Osteoblast (primary cell): ENCODE data around the gene PRKAR2B. TPM values are rescaled to one million over a fixed set of nuclear protein-coding genes. Genes with fewer than 3 reads are reported as not detected.
A peak's percentile ranks its signal among the peaks of the same experiment; 100 is the strongest.
"Not testable (repeated sequence)": the region's sequence is repeated elsewhere in the genome, so short reads cannot be mapped to it uniquely, and the experiment has no call there.

Experiments used
- DNase-seq: peaks from one replicate; pipeline ENCODE4 v3.0.0; 2011; ENCODE audit warnings: low spot score, mixed read lengths; ENCODE audit not compliant: insufficient read length; ENCODE audit errors: missing footprints
- H2AFZ ChIP-seq: 2 replicates; pipeline ENCODE4 v1.6.0; 2011; ENCODE audit warnings: mild to moderate bottlenecking, low read length
- H3K27ac ChIP-seq: 2 replicates; pipeline ENCODE4 v1.5.1; 2011; ENCODE audit warnings: mild to moderate bottlenecking, low read depth, low read length, moderate library complexity
- H3K27me3 ChIP-seq: 2 replicates; pipeline ENCODE4 v1.6.0; 2012; ENCODE audit warnings: mild to moderate bottlenecking, control low read depth, inconsistent platforms, low read length, moderate library complexity; ENCODE audit not compliant: insufficient read depth
- H3K36me3 ChIP-seq: 2 replicates; pipeline ENCODE4 v1.5.1; 2011; ENCODE audit warnings: mild to moderate bottlenecking, low read length, control low read depth, moderate library complexity; ENCODE audit not compliant: insufficient read depth
- H3K4me1 ChIP-seq: 2 replicates; pipeline ENCODE4 v1.5.1; 2011; ENCODE audit warnings: mild to moderate bottlenecking, low read length, control low read depth, moderate library complexity; ENCODE audit not compliant: insufficient read depth
- H3K4me2 ChIP-seq: 2 replicates; pipeline ENCODE4 v1.6.0; 2011; ENCODE audit warnings: mild to moderate bottlenecking, low read length; ENCODE audit not compliant: insufficient read depth
- H3K4me3 ChIP-seq: fragments of 200-600 bp; sonication (generic); 3 replicates; pipeline ENCODE4 v1.5.1; 2012; ENCODE audit warnings: mild to moderate bottlenecking, low read length, inconsistent platforms; ENCODE audit not compliant: insufficient read depth
- H3K79me2 ChIP-seq: 2 replicates; pipeline ENCODE4 v1.6.0; 2012; ENCODE audit warnings: mild to moderate bottlenecking, low read length, control low read depth, inconsistent platforms; ENCODE audit not compliant: insufficient read depth
- H3K9me3 ChIP-seq: 2 replicates; pipeline ENCODE4 v1.5.1; 2011; ENCODE audit warnings: low read depth, low read length, control low read depth
- H4K20me1 ChIP-seq: 2 replicates; pipeline ENCODE4 v1.6.0; 2012; ENCODE audit warnings: mild to moderate bottlenecking, low read length, control low read depth; ENCODE audit not compliant: insufficient read depth
- CTCF ChIP-seq: IDR thresholded peaks from 2 replicates; pipeline ENCODE4 v1.5.1; 2011; ENCODE audit warnings: mild to moderate bottlenecking, low read depth, low read length, moderate library complexity; ENCODE audit errors: extremely low read depth
- total RNA-seq: library from RNA; depleted of rRNA; stranded (reverse); fragments of >200 nt; gene quantifications from 2 replicates; pipeline ENCODE4 v1.2.3, GENCODE V29; 2012

PRKAR2B gene
- total RNA-seq, 1 donor: 2.5 TPM

GRCh38 chr7:107152011-107152410 lies 107.5 kb downstream of the PRKAR2B start:
- no peaks in the 10 kb centered on the region for H3K79me2 ChIP-seq
- H3K4me2 ChIP-seq: no peak overlapping the region
- no peak overlapping the region for H3K4me3 ChIP-seq

GRCh38 chr7:107154826-107155225 lies 110.3 kb downstream of the PRKAR2B start:
- Histone ChIP-seq H4K20me1 (no peaks in the 10 kb centered on the region), H3K36me3 (no peaks in the 10 kb centered on the region), H3K79me2 (no peaks in the 10 kb centered on the region), H3K27ac (no peak overlapping the region), H3K27me3 (no peaks in the 10 kb centered on the region), H3K4me2 (no peak overlapping the region), H3K9me3 (no peaks in the 10 kb centered on the region), H2AFZ (no peak overlapping the region), H3K4me3 (no peak overlapping the region), H3K4me1 (no peaks in the 10 kb centered on the region)
- DNase-seq: no peak
- no peak for TF ChIP-seq CTCF

More at GRCh38 chr7:107152011-107152410, 107.5 kb downstream of the PRKAR2B start:
- H4K20me1 ChIP-seq: no peaks in the 10 kb centered on the region
- H3K27me3 ChIP-seq: no peaks in the 10 kb centered on the region
- no peak for TF ChIP-seq CTCF
- DNase-seq: peak; percentile 23
- H3K4me1 ChIP-seq: peaks cover 8% of the 10 kb centered on the region
- no peaks in the 10 kb centered on the region for H3K36me3 ChIP-seq
- no peak overlapping the region for H3K27ac ChIP-seq
- no peaks in the 10 kb centered on the region for H3K9me3 ChIP-seq
- no peak overlapping the region for H2AFZ ChIP-seq

GRCh38 chr7:107155726-107156125 lies 111.2 kb downstream of the PRKAR2B start:
- H2AFZ ChIP-seq, DNase-seq, H4K20me1 ChIP-seq, H3K27me3 ChIP-seq, H3K36me3 ChIP-seq, H3K4me3 ChIP-seq, H3K79me2 ChIP-seq, H3K4me1 ChIP-seq, H3K4me2 ChIP-seq, H3K27ac ChIP-seq, H3K9me3 ChIP-seq: not testable (repeated sequence)

DNA sequence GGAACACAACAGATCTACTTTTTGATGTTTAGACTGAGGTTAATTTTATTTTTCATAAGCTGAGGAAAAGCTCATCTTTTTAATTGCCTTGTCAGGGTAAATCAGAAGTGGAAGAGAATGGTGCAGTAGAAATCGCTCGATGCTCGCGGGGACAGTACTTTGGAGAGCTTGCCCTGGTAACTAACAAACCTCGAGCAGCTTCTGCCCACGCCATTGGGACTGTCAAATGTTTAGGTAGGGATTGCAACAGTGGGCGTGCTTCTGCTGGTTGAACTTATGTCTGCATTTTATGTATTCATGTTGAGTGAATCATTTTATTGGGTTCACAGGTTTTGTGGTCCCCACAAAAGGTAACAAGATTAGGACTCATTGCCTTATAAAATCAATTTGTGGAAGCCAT lies 112.6 kb downstream of the PRKAR2B start:
- Histone ChIP-seq H3K27me3 (no peaks in the 10 kb centered on the region), H3K4me3 (no peak overlapping the region), H3K4me2 (no peak overlapping the region), H3K4me1 (no peaks in the 10 kb centered on the region), H4K20me1 (no peaks in the 10 kb centered on the region), H3K27ac (no peak overlapping the region), H3K79me2 (no peaks in the 10 kb centered on the region), H3K9me3 (no peaks in the 10 kb centered on the region), H2AFZ (no peak overlapping the region), H3K36me3 (no peaks in the 10 kb centered on the region)
- DNase-seq: peak; percentile 26
- TF ChIP-seq CTCF: no peak

DNA sequence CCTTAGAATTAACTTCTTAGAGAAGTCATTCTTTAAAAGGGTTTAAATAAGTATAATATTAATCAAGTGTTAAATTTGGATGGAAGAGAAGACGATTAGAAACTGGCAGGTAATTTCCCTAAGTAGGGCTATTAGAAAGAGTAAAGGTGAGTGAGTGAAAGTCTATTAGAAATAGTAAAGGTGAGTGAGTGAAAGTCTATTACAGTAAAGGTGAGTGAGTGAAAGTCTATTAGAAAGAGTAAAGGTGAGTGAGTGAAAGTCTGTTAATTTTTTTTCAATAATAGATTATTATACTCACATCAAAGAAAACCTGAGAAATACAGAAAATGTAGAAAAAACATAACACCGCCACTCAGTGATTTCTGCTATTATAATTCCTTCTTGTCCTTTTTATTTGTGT lies 113.5 kb downstream of the PRKAR2B start:
- Histone ChIP-seq H3K4me3 (no peak overlapping the region), H3K4me2 (no peak overlapping the region), H2AFZ (no peak overlapping the region), H3K4me1 (no peaks in the 10 kb centered on the region), H4K20me1 (no peaks in the 10 kb centered on the region), H3K27ac (no peak overlapping the region), H3K79me2 (no peaks in the 10 kb centered on the region), H3K9me3 (no peaks in the 10 kb centered on the region), H3K27me3 (no peaks in the 10 kb centered on the region), H3K36me3 (no peaks in the 10 kb centered on the region)
- DNase-seq: no peak
- no peak for TF ChIP-seq CTCF
